Measurements from ENCODE around the gene SLC16A4.
"Not testable (repeated sequence)": the region's sequence is repeated elsewhere in the genome, so short reads cannot be mapped to it uniquely, and the experiment has no call there.

SLC16A4 gene

GRCh38 chr1:110390692-110391245 lies at the start of gene SLC16A4:
Gene SLC16A4 (minus strand): TSS chr1:110391026. CDS start chr1:110389323, 1,703 bp downstream.
- DNase-seq = peak; percentile 77

- not testable (repeated sequence) for DNase-seq
Measured at GRCh38 chr1:110439873-110440272, 49.0 kb upstream of the SLC16A4 start.

DNA sequence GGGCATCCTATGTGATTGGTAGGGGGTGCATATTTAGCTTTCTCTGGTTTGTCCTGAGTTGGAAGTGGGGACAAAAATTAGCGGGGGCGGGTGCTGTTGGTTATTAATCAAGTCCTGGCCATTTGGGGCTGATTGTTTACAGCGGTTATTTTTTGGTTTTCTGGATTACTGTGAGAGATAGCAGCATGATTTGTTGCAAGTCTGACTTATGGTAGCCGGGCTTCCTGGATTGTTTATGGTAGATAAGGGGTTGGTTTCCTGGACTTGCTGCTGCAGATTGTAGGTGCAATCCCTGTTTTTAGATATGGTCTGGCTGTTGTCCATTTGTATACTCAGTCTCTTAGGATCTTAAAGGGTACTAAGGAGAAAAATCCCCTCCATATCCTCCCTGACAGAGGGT lies 48.1 kb upstream of the SLC16A4 start:
- no peak for DNase-seq

DNA sequence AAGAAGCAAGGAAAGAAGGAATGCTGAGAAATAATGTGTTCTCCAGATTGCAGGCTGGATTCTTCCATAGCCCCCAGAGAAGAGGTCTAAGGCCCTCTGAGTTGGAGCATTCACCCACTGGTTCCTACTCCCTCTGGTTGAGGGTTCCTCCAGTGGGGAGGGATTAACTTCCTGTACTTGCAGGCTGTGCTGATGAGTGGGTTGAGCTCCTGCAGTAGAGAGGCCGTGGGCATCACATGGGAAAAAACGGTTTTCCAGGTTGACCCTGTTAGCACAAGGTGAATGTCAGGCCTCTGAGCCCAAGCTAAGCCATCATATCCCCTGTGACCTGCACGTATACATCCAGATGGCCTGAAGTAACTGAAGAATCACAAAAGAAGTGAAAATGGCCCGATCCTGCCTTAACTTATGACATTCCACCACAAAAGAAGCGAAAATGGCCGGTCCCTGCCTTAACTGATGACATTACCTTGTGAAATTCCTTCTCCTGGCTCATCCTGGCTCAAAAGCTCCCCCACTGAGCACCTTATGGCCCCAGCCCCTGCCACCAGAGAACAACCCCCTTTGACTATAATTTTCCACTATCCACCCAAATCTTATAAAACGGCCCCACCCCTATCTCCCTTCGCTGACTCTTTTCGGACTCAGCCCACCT lies 46.9 kb upstream of the SLC16A4 start:
- not testable (repeated sequence) for DNase-seq

DNA sequence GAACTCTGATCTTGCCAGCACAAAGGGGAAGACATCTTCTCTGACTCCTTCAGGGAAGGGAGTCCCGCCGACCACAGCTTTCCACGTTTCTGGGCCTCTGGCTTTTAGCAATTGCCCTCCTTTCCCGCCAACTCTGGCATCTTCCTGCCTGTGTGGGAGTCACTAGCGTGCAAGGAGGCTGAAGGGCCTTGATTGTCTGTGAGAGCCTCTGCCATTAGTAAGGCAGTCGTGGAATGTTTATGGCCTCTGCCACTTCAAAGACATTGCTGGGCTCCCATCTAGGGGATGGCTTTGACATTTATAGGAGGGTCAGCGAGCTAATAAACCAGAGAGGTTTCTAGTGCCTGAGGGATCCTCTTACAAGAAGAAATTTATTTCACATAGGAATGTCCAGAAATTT lies 45.8 kb upstream of the SLC16A4 start:
- no peak for DNase-seq

- DNase-seq = no peak
Measured at GRCh38 chr1:110434946-110435345, 44.1 kb upstream of the SLC16A4 start.

DNA sequence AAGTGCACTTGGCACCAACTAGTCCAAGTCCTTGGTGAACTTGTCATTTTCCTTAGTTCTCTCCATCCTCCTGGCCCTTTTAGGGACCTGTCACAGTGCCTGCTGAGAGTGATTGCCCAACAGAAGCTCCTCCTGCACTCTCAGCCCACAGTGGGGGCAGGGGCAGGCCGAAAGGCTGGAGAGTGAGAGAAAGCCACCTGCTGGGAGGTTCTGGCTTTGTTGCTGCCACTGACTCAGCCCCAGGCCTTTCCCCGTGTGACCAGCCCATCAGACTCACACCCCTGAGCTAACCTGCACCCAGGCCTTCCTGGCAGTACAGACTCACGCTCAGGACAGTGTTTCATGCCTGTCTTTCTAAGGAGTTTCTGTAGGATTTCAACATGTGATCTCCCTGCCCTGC lies 43.0 kb upstream of the SLC16A4 start:
- DNase-seq = no peak

DNA sequence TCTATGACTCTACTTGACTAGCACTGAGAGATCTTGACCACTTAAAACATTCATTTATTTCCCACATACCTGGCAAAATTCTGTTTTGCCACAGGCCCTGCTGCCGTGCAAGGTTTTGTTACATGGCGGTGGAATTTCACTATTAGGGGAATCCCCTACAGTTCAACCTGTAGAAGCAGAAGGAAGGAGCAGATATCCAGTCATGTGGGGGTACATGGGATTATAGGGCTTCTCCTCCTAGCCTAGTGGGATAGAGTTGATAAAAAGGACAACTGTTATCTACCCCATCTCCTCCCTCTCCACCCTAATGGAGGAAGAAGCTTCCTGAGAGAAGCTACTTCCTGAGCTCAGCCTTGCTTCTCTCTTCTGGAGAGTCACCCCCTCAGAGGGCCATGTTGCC lies 42.4 kb upstream of the SLC16A4 start:
- DNase-seq = no peak

DNA sequence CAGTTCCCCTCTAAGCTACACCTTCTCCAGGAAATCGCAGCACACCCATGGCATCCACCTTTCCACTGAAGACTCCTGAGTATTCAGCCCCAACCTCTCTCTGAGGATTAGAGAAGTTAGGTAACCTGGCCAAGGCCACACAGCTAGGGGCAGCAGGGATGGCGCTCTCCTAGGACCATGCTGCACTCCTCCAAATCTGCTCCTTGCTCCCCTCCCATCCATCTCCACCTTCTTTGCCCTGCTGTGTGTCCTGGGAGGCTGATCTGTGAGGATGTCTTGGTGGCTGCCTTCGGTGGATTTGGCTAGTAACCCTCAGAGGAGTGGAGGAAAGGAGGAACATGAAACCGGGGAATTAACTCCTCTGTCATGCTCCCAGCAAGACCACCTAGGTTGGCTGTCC lies 40.1 kb upstream of the SLC16A4 start:
- no peak for DNase-seq

DNA sequence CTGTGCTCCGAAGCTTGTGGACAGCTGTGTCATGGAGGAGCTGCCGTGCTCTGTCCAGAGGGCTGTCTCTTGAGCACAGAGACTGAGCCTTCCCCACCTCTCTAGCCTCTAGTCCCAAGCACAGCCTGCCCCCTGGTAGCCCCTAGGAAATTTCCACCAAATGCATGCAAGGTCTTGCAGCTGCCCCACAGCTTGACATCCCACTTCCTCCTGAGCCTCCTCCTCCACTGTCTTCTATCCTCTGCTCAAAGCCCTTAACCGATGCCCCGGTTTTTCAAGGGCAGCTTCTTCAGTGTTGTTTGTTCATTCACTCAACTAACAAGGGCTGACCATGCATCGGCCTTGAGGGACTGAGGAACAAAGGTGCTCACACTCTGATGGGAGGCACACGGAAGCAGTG lies 39.5 kb upstream of the SLC16A4 start:
- no peak for DNase-seq

GRCh38 chr1:110428946-110429345 lies 38.1 kb upstream of the SLC16A4 start:
- DNase-seq = no peak

DNA sequence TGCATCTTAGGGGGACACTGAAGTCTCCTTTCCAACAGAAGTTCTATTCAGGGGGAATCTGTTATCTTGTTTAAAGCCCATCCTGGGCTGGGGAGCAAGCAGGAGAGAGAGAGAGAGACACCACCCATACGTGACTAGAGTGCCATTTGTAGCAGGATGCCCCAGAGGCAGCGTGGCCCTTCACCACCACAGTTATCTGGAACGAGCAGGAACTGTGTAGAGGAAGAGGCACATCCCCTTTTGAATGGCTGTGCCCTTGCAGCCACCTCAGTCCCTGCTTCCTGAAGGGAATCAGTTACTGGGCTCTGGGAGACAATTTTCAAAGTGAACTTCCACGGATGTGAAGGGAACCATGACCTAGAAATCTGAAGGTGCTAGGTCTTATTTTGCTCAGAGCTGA lies 36.0 kb upstream of the SLC16A4 start:
- DNase-seq = no peak

- DNase-seq = no peak
Measured at GRCh38 chr1:110425612-110426152, 34.9 kb upstream of the SLC16A4 start.

GRCh38 chr1:110424699-110425611 lies 34.1 kb upstream of the SLC16A4 start:
- DNase-seq = no peak

DNA sequence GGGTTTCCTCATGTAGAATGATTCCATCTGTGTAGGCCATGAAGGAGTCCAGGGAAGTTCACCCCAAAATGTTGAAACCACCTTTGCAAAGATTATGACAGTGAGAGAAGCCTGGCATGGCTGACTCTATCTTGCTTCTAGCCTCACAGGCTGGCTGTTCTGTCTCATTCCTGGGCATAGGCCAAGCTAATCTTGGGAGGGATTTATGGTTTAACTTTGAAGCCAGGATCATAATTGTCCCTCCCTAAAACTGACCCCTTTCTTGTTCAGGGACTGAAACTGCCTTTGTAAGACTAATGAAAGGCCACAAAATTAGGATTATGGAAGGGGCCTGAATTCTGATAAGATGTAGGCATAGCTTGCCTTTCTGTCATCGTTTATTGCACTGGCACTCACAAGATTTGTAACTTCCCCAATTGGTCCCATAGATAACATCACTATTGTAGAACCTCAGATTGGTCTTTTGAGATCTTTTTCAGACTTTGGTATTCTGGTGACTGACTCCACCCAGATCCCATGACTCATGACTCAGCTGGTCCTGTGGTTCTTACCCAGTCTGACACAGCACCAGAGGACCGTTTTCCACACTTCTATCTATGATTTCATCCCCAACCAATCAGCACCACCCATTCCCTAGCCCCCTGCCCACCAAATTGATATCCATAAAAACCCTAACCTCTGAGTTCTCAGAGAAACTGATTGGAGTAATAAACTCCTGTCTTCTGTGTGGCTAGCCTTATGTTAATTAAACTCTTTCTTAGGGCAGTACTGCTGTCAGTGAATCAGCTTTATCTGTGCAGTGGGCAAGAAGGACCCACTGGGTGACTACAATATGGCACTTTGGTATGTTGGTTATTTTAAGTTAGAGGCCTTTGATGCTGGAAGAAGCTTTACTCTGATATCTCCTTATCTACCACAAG lies 30.3 kb upstream of the SLC16A4 start:
- no peak for DNase-seq

GRCh38 chr1:110420023-110420662 lies 29.3 kb upstream of the SLC16A4 start:
- no peak for DNase-seq

DNA sequence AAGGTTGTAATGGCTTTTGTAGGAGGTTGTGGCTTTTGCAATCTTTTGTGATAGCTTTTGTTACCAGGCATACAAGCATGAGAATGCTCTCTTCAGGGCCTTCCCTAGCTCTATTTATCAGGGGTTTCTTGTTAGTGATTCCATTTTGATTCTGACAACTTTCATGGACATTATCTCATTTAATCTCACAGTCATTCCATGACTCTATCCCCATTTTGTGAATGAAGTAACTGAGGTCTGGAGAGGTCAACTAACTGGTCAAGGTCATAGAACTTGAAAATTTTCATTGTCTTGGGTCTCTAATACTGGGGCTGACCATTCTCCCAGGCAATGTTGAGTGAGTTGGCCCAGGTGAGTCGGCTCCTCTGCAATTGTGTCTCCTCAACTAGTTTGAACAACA lies 27.9 kb upstream of the SLC16A4 start:
- no peak for DNase-seq

DNA sequence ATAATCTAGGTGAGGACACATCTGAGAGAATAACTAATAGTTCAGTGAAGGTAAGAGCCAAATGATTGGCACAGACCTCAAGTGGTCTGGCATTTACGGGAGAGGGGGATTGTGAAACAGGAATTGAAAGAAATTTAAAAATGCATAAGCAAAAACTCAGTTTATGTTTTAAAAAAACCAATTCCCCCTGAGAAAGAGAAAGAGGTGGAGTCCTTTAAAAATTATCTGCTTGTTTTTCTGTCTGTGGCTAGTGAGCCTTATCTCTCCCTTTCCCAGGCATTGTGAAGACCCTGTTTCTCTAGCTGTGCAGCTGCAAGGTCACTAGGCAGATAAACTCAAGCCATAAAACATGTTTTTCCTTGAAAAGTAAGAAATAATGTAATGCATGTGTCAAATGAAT lies 22.2 kb upstream of the SLC16A4 start:
- not testable (repeated sequence) for DNase-seq

- peak; percentile 64 for DNase-seq
Measured at GRCh38 chr1:110412576-110412975, 21.8 kb upstream of the SLC16A4 start.

DNA sequence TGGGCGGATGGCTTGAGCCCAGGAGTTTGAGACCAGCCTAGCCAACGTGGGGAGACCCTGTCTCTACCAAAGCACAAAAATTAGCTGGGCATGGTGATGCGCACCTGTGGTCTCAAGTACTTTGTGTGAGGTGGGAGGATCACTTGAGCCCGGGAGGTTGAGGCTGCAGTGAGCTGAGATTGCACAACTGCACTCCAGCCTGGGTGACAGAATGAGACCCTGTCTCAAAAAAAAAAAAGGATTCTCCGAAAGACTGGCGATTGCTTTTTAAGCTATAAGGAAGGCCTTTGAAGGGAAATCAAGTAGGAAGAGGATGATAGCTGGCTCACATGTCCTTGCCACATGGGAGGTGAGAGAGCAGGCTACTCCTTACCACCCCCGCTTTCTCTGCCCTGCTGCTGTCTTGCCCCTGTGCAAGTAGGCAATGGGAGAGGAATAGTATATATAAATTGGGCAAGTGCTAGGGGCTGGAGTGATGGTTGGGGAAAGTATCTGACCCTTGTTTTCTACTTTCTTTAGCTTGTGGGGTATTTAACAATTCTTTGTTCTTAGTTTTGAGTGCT lies 20.4 kb upstream of the SLC16A4 start:
- no peak for DNase-seq

- DNase-seq = no peak
Measured at GRCh38 chr1:110409316-110409715, 18.5 kb upstream of the SLC16A4 start.

DNA sequence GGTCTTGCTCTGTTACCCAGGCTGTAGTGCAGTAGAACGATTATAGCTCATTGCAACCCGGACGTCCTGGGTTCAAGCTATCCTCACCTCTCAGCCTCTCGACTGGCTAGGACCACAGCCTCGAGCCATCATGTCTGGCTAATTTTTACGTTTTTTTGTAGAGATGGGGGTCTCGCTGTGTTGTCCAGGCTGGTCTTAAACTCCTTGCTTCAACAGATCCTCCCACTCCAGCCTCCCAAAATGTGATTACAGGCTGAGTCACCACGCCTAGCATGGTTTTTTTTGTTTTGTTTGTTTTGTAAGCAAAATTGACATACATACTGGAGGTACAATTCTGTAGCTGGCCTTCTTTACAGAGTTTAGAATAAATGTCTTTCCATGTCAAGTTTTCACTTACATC lies 17.7 kb upstream of the SLC16A4 start:
- DNase-seq = no peak
